ENCODE results near the gene PHC2.
A peak's percentile ranks its signal among the peaks of the same experiment; 100 is the strongest.

The PHC2 gene

DNA sequence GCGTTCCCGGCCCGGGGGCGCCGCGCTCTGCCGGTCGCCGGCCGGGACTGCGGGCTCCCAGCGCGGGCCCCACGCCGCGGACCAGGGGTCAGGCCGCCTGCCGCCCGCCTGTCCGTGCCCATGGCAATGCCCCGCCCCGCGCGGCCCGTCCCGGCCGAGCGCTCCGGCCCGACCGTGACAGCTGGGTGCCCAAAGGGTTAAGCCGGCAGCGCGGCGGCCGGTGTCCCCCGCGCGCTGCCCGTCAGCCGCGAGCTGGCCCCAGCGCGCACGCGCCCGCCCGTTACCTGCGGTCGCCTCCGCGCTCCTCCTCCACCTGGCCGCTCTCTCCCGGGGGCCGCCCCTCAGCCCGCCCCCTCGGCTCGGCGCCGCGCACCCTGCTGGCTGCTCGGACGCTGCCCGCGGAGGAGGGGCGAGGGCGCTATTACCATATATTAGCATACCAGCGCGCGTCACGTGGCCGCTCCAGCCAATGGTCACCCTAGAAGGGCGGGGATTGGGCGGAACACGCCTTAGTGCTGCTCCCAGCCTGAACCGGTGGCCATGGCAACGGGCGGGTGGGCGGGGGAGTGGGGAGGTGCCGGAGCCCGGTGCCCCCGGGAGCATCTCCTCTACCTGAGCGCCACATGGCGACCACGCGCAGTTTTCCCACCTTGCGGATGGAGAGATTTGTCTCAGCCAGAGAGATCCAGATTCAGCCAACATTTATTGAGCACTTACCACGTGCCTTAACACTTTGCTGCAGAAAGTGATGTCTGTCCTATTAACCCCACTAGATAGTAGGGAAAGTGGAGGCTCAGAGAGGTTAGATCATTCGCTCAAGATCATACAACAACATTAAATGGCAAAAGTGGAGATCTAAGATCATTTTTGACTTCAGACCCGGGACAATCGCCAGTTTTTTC is at the start of gene PHC2:
Gene PHC2 (minus strand): TSS at position 404 of the 902 bp plus-strand sequence. CDS start 55,556 bp downstream, outside the sequence.
- peak; percentile 61 to 75 (median 73) for DNase-seq (ENCODE audit: low read depth in 2 of 3, low spot score in 2 of 3)

DNA sequence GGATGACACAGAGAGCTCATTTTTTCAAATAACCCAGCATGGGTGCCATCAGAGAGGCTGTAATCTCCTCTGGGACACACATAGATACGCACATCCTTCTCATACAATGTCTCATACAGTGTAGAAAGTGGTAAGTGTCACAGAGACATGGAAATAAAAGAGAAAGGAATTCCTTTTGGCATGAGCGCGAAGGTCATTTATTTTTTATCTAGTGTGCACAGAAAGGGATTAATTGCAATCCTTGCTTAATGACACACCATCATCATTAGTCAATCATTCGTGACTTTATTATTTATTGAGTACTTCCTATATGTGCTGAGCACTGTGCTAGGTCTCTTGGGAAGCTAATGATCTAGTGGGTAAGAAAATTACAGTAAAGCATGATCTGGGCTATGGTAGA is 46.6 kb upstream of the PHC2 start:
- DNase-seq (ENCODE audit: low read depth in 2 of 3, low spot score in 2 of 3): no peak

DNA sequence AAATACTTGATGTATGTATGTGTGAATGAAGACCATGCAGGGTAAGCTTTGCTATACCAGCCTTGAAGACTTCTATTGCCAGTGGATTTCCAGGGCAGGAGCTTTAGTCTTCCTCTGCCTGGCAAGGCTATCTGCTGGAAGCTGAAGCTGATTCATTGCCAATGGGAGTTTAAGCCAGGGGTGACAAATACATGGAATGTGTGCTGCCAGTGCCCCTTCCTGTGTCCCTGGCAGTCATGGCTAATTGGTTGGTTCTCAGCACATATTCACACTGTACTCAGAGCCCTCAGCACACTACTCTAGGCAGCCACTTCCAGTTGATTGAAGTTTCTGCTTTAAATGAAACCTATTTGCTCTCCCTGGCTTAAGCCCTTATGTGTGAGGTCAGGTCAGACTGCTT is 43.0 kb upstream of the PHC2 start:
- no peak for DNase-seq (ENCODE audit: low read depth in 2 of 3, low spot score in 2 of 3)

- DNase-seq (ENCODE audit: low read depth in 2 of 3, low spot score in 2 of 3): peak; percentile 62 to 82 (median 75)
Observed at GRCh38 chr1:33472269-33472980, 41.5 kb upstream of the PHC2 start, which contains the start of gene ZSCAN20. ZSCAN20 (plus strand) TSS chr1:33472645; CDS start chr1:33479289, 6,644 bp downstream.

DNA sequence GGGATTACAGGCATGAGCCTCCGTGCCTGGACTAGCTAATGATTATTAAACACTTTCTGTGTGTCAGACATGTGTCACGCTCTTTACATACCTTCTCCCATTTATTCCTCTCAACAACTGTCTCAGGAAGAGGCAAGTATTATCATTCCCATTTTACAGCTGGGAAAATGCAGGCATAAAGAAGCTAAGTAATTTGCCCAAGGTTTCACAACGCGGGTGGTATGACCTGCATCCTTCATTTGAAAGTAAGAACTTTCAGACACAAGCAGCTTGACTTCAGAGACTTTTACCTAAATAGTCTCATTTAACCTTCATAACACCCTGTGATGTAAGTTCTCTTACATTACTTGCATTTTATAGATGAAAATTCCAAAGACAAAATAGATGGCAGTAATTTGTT is 40.5 kb upstream of the PHC2 start:
- no peak for DNase-seq (ENCODE audit: low read depth in 2 of 3, low spot score in 2 of 3)

DNA sequence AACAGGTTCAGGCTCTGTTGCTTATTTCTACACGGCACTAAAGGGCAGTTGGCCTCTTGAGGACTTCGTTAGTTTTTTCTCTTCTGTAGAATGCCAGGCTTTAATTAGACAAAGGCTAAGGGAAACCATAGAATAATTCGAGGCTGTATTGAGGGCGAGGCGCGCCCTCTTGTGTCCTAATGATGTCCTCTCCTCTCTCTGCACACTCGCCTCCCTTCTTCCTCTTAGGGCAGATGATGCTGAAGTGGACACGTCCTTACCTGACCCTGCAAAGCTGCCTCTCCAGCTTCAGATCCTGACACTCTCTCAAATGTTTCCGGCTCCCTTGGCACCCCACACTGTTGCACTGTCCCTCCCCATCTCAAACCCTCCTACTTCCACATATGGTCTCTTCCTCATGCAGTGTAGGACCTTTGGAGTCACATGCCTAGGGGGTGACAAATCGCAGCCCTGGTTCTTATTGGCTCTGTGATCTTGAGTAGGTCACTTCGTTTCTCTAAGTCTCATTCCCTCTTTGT is 39.7 kb upstream of the PHC2 start:
- DNase-seq (ENCODE audit: low read depth in 2 of 3, low spot score in 2 of 3): peak in 2 of 3 experiments; percentile 13 to 16

DNA sequence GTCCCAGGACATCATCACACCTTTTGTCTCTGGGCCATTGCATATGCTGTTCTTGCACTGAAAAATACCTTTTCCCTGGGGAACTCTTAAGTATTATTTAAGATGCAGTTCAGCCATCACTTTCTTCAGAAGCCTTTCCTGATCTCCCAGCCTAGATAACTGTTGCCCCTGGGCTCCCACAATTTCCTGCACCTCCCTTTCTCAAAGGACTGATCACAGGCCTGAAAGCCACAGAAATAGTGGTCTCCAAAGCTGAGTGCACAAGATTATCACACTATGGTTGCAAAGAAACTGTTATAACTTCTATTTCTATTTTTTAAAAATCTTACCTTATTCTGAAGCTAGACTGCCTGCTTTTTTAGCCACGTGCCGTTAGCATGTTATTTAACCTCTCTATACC is 38.8 kb upstream of the PHC2 start:
- DNase-seq (ENCODE audit: low read depth in 2 of 3, low spot score in 2 of 3): no peak

- no peak for DNase-seq (ENCODE audit: low read depth in 2 of 3, low spot score in 2 of 3)
Observed at GRCh38 chr1:33468967-33469366, 38.1 kb upstream of the PHC2 start.

- no peak for DNase-seq (ENCODE audit: low read depth in 2 of 3, low spot score in 2 of 3)
Observed at GRCh38 chr1:33468531-33468930, 37.6 kb upstream of the PHC2 start.

- no peak for DNase-seq (ENCODE audit: low read depth in 2 of 3, low spot score in 2 of 3)
Observed at GRCh38 chr1:33468011-33468410, 37.1 kb upstream of the PHC2 start.

DNA sequence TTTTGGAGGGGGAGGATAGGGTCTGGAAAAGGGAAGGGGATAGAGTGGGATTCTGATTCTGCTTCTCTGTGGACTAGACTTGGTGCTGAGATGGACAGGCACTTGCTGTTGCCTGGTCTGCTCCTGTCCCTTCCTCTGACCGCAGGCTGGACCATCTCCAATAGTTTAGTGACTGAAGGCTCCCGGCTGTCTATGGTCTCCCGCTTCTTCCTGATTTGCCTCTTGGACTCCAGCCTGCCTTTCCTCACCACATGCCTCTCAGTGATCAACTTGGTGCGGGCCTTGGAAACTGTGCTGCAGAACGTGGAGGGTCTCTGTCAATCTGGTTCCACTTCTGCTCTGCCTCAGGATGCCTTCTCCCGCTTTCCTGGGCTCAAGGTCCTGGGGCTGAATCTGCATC is 35.3 kb upstream of the PHC2 start:
- no peak for DNase-seq (ENCODE audit: low read depth in 2 of 3, low spot score in 2 of 3)

DNA sequence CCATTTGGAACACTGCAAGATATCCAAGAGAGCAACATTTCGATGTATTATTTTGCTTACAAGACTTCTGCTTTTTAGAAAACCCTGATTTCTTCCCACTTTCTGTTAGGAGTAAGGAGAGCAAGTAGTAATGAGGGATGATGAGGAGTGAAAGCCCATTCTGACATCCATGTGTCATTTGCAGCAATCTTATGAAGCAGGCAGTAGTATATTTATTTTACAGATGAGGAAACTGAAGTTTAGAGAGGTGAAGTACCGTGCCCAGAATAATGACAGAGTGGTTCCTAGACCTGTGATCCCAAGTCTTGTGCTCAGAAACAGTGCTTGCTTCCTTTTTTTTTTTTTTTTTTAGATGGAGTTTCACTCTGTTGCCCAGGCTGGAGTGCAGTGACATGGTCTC is 34.4 kb upstream of the PHC2 start:
- no peak for DNase-seq (ENCODE audit: low read depth in 2 of 3, low spot score in 2 of 3)

DNA sequence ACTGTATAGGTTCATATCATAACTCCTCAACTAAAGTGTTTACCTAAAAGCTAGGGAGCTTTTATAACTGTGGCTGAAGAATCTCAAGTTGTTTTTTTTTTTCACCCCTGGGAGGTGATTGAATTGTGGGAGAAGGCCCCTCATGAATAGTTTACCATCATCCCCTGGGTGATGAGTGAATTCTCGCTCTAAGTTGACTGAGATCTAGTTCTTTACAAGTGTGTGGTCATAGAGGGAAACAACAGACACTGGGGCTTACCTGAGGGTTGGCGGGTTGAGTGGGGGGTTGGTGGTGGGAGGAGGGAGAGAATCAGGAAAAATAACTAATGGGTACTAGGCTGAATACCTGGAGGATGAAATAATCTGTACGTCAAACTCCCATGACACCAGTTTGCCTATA is 33.7 kb upstream of the PHC2 start:
- no peak for DNase-seq (ENCODE audit: low read depth in 2 of 3, low spot score in 2 of 3)

GRCh38 chr1:33462405-33463164 is 31.7 kb upstream of the PHC2 start:
- no peak for DNase-seq (ENCODE audit: low read depth in 2 of 3, low spot score in 2 of 3)

DNA sequence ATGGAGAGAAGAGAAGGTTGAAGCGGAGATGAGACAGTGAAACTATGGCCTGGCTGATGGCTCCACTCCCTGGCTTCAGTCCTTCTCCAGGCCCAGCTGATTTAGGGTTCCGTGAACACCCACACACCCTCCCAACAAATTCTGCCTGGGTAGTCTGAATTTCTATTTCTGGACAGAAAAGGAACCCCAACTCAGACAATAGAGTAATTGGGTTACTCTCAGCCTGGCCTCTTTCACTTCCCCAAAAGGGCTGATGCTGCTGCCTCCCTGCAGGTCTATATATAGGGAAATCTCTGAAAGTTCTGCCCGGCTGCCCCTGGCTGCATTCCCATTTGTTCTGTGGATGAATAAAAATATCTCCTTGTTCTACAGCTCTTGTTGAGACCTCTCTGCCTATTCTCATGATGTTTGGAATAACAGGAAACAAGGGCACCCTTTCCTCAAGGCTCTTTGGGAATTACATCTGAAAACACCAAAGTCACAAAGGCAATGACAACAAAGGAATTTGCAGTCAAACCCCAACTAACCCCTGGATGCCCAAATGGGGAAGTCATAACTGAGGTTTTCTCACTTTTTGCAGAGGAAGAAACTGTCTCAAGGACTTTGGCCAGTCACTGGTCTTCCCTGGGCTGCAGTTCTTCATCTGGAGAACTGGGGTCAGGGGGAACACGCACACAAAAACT is 30.2 kb upstream of the PHC2 start:
- no peak for DNase-seq (ENCODE audit: low read depth in 2 of 3, low spot score in 2 of 3)

DNA sequence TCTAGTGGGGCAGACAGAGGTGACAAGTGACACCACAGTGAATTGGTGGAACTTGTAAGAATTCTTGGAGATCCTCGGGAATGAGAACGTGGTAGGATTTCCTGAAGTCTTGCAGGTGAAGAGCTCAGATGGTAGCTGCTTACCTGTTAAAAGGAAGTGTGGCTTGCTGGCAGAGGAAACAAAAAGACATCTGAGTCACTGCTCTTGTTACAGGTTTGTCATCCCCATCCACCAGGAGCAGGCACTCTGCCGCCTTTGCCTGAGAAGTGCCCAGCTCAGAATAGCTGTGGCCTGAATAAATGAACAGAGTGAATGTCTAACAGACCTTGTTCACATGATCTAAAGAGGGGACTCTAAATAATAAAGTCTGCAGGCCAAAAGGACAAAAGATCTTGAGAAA is 29.2 kb upstream of the PHC2 start:
- DNase-seq (ENCODE audit: low read depth in 2 of 3, low spot score in 2 of 3): no peak

- DNase-seq (ENCODE audit: low read depth in 2 of 3, low spot score in 2 of 3): no peak
Observed at GRCh38 chr1:33459691-33460090, 28.8 kb upstream of the PHC2 start.

- no peak for DNase-seq (ENCODE audit: low read depth in 2 of 3, low spot score in 2 of 3)
Observed at GRCh38 chr1:33456502-33456886, 25.6 kb upstream of the PHC2 start.

- no peak for DNase-seq (ENCODE audit: low read depth in 2 of 3, low spot score in 2 of 3)
Observed at GRCh38 chr1:33455539-33456501, 24.9 kb upstream of the PHC2 start.
